Esophagus squamous epithelium (tissue), 5 donors: ENCODE data around the gene KRTAP2-3. TPM values are rescaled to one million over a fixed set of nuclear protein-coding genes. Genes with fewer than 3 reads are reported as not detected.
"Not testable (repeated sequence)": the region's sequence is repeated elsewhere in the genome, so short reads cannot be mapped to it uniquely, and the experiment has no call there.

Experiments
- DNase-seq: peaks from one replicate; lab custom pipeline; 2025; lab: John Stamatoyannopoulos, UW
- H3K27ac ChIP-seq, 4 donors: fragments of 200-600 bp; sonication (generic); one replicate each; pipeline ENCODE4 v1.5.1; 2016 to 2019; ENCODE audit warnings: mild to moderate bottlenecking in 1 of 4
- H3K27me3 ChIP-seq, 4 donors: fragments of 200-600 bp; sonication (generic); 1 replicate in 3 of 4; 2 replicates in 1 of 4; pipeline versions ENCODE4 v1.5.1 to v1.6.0; 2017 to 2021; ENCODE audit warnings: antibody characterized with exemption in 1 of 4
- H3K36me3 ChIP-seq, 3 donors: fragments of 200-600 bp; sonication (generic); one replicate each; pipeline ENCODE4 v1.5.1; 2016 to 2019
- H3K4me1 ChIP-seq, 3 donors: fragments of 200-600 bp; sonication (generic); one replicate each; pipeline ENCODE4 v1.5.1; 2017 to 2019
- H3K4me3 ChIP-seq, 4 donors: fragments of 200-600 bp; sonication (generic); 1 replicate in 3 of 4; 2 replicates in 1 of 4; pipeline ENCODE4 v1.5.1; 2016 to 2019; ENCODE audit warnings: mild to moderate bottlenecking in 2 of 4, moderate library complexity in 1 of 4
- H3K9me3 ChIP-seq, 3 donors: fragments of 200-600 bp; sonication (generic); one replicate each; pipeline ENCODE4 v1.5.1; 2016 to 2019
- CTCF ChIP-seq, 6 experiments: fragments of 450-650 bp in 4 of 6; fragments of 200-600 bp in 2 of 6; sonication (generic) in 2 of 6; IDR thresholded peaks; one replicate each; pipeline ENCODE4 v1.5.1; 2016 to 2019; ENCODE audit warnings: antibody characterized with exemption in 6 of 6, mild to moderate bottlenecking in 4 of 6, moderate library complexity in 4 of 6
- POLR2A ChIP-seq, 4 donors: fragments of 450-650 bp; IDR thresholded peaks; one replicate each; pipeline ENCODE4 v1.6.1; 2017; ENCODE audit warnings: antibody characterized with exemption in 4 of 4, mild to moderate bottlenecking in 4 of 4, moderate library complexity in 3 of 4
- WGBS, 2 donors: methylation state at CpG; one replicate each; pipeline ENCODE4 v1.1.5; 2018; 5-methylcytosine and 5-hydroxymethylcytosine counted together
- intact Hi-C: fragments of 100-400 bp; cut with DNase I; formaldehyde crosslinking; loops from one replicate; pipeline ENCODE4 v1.15.0; 2022
- total RNA-seq, 4 donors: library from RNA; depleted of rRNA; stranded (reverse); fragments of >200 nt; gene quantifications; one replicate each; pipeline ENCODE4 v1.1.0, GENCODE V29; 2016
- donor health status: DM: yes; HTN: yes; CAD: no.

KRTAP2-3 gene
- total RNA-seq, 4 donors from 2014 or later, result not detected

GRCh38 chr17:41083427-41083826, 23.5 kb upstream of the KRTAP2-3 start:
- WGBS, 2 donors, result 30 to 52% methylated on average over 2 of the region's 2 CpGs
- H3K4me3 ChIP-seq, H3K27ac ChIP-seq, H3K4me1 ChIP-seq, H3K9me3 ChIP-seq, intact Hi-C loops, H3K27me3 ChIP-seq, H3K36me3 ChIP-seq, DNase-seq: not testable (repeated sequence)

- Histone ChIP-seq H3K9me3 (no peaks in the 10 kb centered on the region), H3K27me3 (no peaks in the 10 kb centered on the region), H3K4me1 (no peaks in the 10 kb centered on the region), H3K27ac (no peak overlapping the region), H3K4me3 (no peak overlapping the region), H3K36me3 (no peaks in the 10 kb centered on the region)
- no peak for DNase-seq
- intact Hi-C loops, result no loop called here
- no peak for TF ChIP-seq POLR2A (IDR thresholded peaks at IDR 0.05)
- TF ChIP-seq CTCF (IDR thresholded peaks at IDR 0.05), result no peak
- 24 to 42% methylated on average over 4 of the region's 4 CpGs for WGBS, 2 donors
These were observed 22.7 kb upstream of the KRTAP2-3 start for GRCh38 chr17:41082626-41083025.

- H3K9me3 ChIP-seq, result no peaks in the 10 kb centered on the region
- TF ChIP-seq POLR2A (IDR thresholded peaks at IDR 0.05) (no peak), CTCF (IDR thresholded peaks at IDR 0.05) (no peak)
- no peak overlapping the region for H3K27ac ChIP-seq
These were observed 16.9 kb upstream of the KRTAP2-3 start for GRCh38 chr17:41076788-41077187.

GRCh38 chr17:41073676-41074075, 13.8 kb upstream of the KRTAP2-3 start:
- intact Hi-C loops, result no loop called here
- WGBS, 2 donors, result 80 to 97% methylated on average over 2 of the region's 2 CpGs
- no peak for DNase-seq
- Histone ChIP-seq H3K4me1 (no peaks in the 10 kb centered on the region), H3K4me3 (no peak overlapping the region), H3K9me3 (no peaks in the 10 kb centered on the region), H3K27me3 (peaks cover 0 to 15% (median 0%) of the 10 kb centered on the region in 4 donors), H3K36me3 (no peaks in the 10 kb centered on the region), H3K27ac (no peak overlapping the region)
- TF ChIP-seq CTCF (IDR thresholded peaks at IDR 0.05), result no peak

More at GRCh38 chr17:41076788-41077187, 16.9 kb upstream of the KRTAP2-3 start:
- peaks cover 0 to 15% (median 0%) of the 10 kb centered on the region in 4 donors for H3K27me3 ChIP-seq
- no peaks in the 10 kb centered on the region for H3K36me3 ChIP-seq
- no peak overlapping the region for H3K4me3 ChIP-seq
- no peak for DNase-seq
- intact Hi-C loops, result no loop called here
- no peaks in the 10 kb centered on the region for H3K4me1 ChIP-seq

- Histone ChIP-seq H3K9me3 (no peaks in the 10 kb centered on the region), H3K36me3 (no peaks in the 10 kb centered on the region), H3K4me1 (no peaks in the 10 kb centered on the region), H3K27ac (no peak overlapping the region), H3K27me3 (peaks cover 0 to 15% (median 0%) of the 10 kb centered on the region in 4 donors), H3K4me3 (no peak overlapping the region)
- DNase-seq, result no peak
- 80 to 84% methylated on average over 5 of the region's 5 CpGs for WGBS, 2 donors
- TF ChIP-seq POLR2A (IDR thresholded peaks at IDR 0.05) (no peak), CTCF (IDR thresholded peaks at IDR 0.05) (no peak)
- intact Hi-C loops, result no loop called here
These were observed 11.9 kb upstream of the KRTAP2-3 start for GRCh38 chr17:41071606-41072360.
